GM10248 (cell line): ENCODE results near the gene RBM38.

Source experiments
- CTCF ChIA-PET: fragments of 300-600 bp; sonication (Branson Sonifier 250); formaldehyde crosslinking; extraction: SDS; loops from one replicate; lab custom pipeline; 2021; ENCODE audit warnings: antibody characterized with exemption; lab: Yijun Ruan, JAX
- POLR2A ChIA-PET: fragments of 350-650 bp; sonication (Branson Sonifier 250); formaldehyde crosslinking; extraction: SDS; loops from one replicate; lab custom pipeline; 2020; ENCODE audit warnings: antibody characterized with exemption; lab: Yijun Ruan, JAX
- DNase-seq: peaks from one replicate; pipeline ENCODE4 v3.0.0; 2012; ENCODE audit errors: extremely low spot score
- TF ChIP-seq, protein P1 (sequence below): IDR thresholded peaks from 2 replicates; pipeline ENCODE4 v1.5.1; 2012; ENCODE audit warnings: mild to moderate bottlenecking, low read depth; ENCODE audit errors: extremely low read depth, missing control alignments, control extremely low read depth

RBM38 gene

DNA sequence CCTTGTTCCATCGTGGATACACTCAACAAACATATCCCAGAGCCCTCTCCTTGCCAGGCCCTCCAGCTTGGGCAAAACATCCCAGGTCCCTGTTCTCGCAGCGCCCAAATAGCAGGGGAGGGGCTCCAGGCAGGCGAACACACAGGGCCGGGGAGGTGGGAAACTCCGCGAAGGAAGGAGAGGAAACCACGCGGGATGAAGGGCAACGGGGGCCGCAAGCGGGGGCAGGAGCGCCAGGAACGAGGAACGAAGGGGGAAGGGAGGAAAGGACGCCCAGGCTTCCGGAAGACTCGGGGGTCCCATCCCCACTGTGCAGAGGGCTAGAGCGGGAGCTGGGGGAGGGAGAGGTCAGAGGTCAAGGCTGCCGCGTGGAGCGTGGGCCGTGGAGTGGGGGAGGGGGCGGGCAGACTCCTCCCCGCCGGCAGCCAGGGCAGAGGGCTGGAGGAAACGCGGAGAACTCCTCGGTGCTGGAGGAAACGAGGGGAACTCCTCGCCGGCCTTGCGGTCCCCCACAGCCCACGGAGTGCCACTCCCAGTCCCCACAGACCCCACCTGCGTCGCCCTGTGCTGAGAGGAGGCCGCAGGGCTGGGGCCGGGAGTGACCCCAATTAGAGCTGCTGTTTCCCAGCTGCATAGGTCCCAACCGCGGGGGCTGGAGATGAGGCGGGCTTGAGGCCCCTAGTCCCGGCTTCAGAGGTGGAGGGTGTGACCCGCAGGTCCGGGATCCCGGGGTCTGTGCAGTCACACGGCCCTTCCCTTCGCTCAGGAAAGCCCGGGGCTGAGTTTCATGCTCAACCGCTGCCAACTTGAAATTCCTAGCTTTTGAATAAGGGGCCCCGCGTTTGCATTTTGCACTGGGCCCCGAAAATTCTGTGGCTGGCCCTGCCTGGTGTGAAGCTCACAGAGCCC is 1.2 kb upstream of the RBM38 start:
- TF ChIP-seq, protein P1, sequence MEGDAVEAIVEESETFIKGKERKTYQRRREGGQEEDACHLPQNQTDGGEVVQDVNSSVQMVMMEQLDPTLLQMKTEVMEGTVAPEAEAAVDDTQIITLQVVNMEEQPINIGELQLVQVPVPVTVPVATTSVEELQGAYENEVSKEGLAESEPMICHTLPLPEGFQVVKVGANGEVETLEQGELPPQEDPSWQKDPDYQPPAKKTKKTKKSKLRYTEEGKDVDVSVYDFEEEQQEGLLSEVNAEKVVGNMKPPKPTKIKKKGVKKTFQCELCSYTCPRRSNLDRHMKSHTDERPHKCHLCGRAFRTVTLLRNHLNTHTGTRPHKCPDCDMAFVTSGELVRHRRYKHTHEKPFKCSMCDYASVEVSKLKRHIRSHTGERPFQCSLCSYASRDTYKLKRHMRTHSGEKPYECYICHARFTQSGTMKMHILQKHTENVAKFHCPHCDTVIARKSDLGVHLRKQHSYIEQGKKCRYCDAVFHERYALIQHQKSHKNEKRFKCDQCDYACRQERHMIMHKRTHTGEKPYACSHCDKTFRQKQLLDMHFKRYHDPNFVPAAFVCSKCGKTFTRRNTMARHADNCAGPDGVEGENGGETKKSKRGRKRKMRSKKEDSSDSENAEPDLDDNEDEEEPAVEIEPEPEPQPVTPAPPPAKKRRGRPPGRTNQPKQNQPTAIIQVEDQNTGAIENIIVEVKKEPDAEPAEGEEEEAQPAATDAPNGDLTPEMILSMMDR, result no peak
- peak; percentile 66 for DNase-seq
- CTCF ChIA-PET, result interaction anchor here (0.9 to 5.4 kb wide), 18 partner anchors 8 to 116 kb away, joined by 3 to 18 read pairs (median 4); no protein-coding TSS in a partner anchor
- POLR2A ChIA-PET, result interaction anchor here (0.6 to 2.4 kb wide), 4 partner anchors 8 to 1033 kb away, joined by 3 to 15 read pairs (median 6); no protein-coding TSS in a partner anchor

DNA sequence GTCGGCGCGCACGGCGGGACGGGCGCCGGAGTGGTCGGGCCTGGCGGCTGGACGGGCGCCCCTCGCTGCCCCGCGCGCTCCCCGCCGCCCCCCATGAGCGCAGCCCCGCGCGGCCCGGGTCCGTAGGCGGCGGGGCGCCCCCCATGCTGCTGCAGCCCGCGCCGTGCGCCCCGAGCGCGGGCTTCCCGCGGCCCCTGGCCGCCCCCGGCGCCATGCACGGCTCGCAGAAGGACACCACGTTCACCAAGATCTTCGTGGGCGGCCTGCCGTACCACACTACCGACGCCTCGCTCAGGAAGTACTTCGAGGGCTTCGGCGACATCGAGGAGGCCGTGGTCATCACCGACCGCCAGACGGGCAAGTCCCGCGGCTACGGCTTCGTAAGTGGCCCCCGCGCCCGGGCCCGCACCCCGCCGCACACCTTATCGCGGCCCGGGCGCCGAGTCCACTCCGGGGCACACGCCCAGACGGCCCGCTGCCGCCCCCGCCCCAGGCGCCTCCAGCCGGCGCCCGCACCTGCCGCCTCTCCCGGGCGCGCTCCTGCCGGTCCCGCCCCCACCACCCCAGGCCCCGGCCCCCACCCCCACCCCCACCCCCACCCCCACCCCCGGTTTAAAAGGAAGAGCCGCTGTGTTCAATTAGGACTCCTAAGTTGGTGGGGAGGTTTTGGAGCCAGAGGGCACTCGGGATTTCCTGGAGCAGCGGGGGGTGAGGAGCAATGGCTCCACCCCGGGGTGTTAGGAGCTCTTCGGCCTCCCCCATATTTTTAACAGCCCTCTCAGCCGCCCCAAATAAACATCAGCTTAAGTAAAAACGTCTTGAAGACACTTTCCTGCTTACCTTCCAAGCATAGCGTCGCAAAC is 474 bp downstream of the RBM38 start:
- TF ChIP-seq, protein P1, result no peak
- no peak for DNase-seq
- POLR2A ChIA-PET, result interaction anchor here (0.8 to 1.8 kb wide), 3 partner anchors 10 to 102 kb away, joined by 3 to 7 read pairs (median 4); no protein-coding TSS in a partner anchor
- CTCF ChIA-PET, result interaction anchor here (2.2 to 3.4 kb wide), 3 partner anchors 10 to 107 kb away, joined by 6 to 18 read pairs (median 7); no protein-coding TSS in a partner anchor

DNA sequence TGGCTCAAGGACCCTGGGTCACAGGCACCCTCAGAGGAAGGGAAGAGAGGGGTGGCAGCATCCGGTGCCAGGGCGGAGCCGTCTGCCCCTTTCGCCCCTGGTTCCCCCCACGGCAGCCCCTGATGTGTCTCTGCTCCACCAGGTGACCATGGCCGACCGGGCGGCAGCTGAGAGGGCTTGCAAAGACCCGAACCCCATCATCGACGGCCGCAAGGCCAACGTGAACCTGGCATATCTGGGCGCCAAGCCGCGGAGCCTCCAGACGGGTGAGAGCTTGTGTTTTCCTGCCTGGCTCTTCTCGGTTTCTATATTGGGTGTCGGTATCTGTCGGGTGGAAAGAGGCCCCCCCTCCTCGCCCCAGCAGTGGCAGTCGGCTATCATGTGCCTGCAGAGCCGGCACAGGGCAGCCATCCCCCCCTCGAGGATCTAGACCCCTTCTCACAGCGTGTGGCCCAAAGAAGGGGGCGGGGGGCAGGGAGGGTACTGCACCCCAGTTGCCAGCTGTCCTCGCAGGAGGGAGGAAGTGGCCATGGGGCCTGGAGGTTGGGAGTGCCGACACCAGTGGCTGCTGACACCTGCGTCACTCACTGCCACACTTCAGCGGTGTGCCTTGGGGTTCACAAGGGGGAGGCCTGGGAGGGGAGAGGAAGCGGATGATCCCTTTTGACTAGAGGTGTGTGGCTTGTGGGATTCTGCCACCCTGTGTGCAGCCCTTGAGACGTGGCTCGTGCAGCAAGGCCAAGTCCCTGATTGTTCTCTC is 1.5 kb downstream of the RBM38 start:
- ChIA-PET CTCF (interaction anchor here (1.2 to 3.4 kb wide), 4 partner anchors 11 to 103 kb away, joined by 3 to 18 read pairs (median 6); no protein-coding TSS in a partner anchor), POLR2A (interaction anchor here (0.6 to 0.8 kb wide), 2 partner anchors 11 to 990 kb away, joined by 3 to 4 read pairs; no protein-coding TSS in a partner anchor)
- TF ChIP-seq, protein P1, result no peak
- peak; percentile 52 for DNase-seq

DNA sequence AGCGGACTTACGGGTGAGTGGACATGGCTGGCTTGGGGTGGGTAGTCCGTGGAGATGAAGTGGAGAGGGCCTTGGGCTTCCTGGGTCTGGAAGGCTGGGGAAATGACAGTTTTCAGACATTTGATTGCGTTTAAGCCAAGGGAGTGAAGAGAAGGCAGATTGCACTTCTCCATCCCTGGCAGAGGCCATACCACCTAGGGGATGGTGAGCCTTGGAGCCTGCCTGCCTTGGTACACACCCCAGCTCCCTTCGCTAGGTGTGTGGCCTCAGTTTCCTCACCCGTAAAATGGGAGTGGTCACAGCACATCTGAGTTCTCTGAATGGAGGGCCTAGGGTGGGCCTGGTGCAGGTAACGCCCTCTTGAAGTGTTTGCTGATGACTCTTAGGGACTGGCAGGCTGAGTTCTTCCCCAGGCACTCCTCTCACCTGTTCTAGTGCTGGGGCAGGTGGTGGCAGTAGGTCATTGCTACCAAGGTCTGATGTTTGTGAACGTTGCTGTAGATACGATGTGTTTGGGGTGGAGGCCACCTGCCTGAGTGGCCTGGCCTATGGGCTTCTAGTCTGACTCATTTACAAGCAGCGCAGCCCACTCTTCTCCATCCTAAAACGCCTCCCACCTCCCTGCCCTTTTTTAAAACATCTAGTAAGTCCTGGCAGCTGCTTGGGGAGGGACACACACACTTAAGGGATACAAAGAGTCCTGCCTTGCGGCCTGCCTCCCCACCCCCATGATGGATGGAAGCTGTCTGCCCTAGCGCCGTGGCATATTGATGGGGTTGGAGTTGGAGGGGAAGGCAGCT is 2.3 kb downstream of the RBM38 start:
- TF ChIP-seq, protein P1, result no peak
- DNase-seq, result no peak
- ChIA-PET POLR2A (interaction anchor here (0.6 kb wide), 1 partner anchor 989 kb away, joined by 3 read pairs; no protein-coding TSS in a partner anchor), CTCF (interaction anchor here (1.2 to 1.5 kb wide), 2 partner anchors 12 to 20 kb away, joined by 3 to 4 read pairs; no protein-coding TSS in a partner anchor)
